A549 treated with dexamethasone at 1 μM for 4 hours (cell line): ENCODE data around the gene PHLDA2. TPM values are rescaled to one million over a fixed set of nuclear protein-coding genes. Genes with fewer than 3 reads are reported as not detected.

Experiments
- total RNA-seq: library from RNA; stranded (reverse); fragments of 200-300 nt; extraction: Qiagen RNA extraction; gene quantifications from 5 replicates; pipeline ENCODE4 v1.2.3, GENCODE V29; 2022

Gene PHLDA2
- 85.5 to 120 TPM (median 111 TPM) in 5 replicates for total RNA-seq

DNA sequence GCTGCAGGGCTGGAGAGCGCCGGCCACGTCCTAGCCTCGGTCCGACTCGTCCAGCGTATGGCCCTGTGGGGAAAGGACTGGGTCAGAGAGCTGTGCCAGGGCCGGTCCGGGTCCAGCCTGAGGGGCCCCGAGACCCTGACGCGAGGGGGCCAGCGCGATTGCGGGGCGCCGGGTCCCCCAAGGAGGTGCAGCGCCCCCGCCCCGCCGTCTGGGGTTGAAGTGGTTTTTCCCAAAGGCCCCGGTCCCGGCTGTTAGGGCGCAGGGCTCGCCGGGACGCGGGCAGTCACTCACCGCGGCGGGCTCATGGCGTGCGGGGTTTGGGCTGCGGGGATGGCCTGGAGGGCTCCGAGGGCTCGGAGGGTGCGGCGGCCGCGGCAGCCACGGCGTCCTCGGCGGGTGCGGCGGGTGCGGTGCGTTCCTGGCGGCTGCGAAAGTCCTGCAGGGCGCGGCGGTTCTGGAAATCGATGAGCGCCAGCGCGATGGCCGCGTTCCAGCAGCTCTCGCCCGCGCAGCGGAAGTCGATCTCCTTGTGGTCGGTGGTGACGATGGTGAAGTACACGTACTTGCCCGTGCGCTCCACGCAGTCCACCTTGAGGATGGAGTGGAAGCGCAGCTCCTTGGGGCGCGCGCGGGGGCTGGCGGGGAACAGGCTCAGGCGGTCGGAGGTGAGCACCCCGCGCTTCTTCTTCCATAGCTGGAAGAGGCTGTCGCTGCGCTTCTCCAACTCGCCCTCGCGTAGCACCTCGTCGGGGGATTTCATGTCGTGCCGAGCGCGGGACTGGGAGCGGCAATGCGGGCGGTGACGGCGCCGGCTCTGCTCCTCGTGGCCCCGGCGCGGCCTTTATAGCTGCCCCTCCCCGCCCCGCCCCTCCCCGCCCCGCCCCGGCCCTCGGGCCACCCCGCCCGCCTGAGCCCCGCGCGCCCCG is at the start of gene PHLDA2:
Gene PHLDA2 (minus strand): TSS at position 816 of the 926 bp plus-strand sequence. CDS start 56 bp downstream, at position 760.

GRCh38 chr11:2885678-2886081 is 43.5 kb downstream of the PHLDA2 start, which contains the start of gene CDKN1C:
CDKN1C (minus strand) TSS chr11:2885775; CDS start chr11:2885456, 319 bp downstream.

Other genes with a start within 250 kb of the PHLDA2 start
- gene KCNQ1OT1, start 229.4 kb downstream of the PHLDA2 start, total RNA-seq = 0.02 to 0.08 TPM (median 0.06 TPM) in 5 replicates
- 9.6 to 14.1 TPM (median 12.9 TPM) in 5 replicates for gene CDKN1C, start 43.6 kb downstream of the PHLDA2 start, total RNA-seq
- gene NAP1L4, start 62.9 kb upstream of the PHLDA2 start, total RNA-seq = 119 to 126 TPM (median 122 TPM) in 5 replicates
- 55.0 to 70.5 TPM (median 58.9 TPM) in 5 replicates for gene CARS1, start 128.0 kb upstream of the PHLDA2 start, total RNA-seq
- gene OSBPL5, start 235.9 kb upstream of the PHLDA2 start, total RNA-seq = 6.9 to 10.6 TPM (median 9.1 TPM) in 5 replicates